Globus pallidus (tissue), 1 donor: ENCODE data around the gene SMPDL3A.

Experiments used
- DNase-seq: peaks from one replicate; pipeline ENCODE4 v3.0.0-alpha.2; 2015; ENCODE audit warnings: low spot score

SMPDL3A gene

DNA sequence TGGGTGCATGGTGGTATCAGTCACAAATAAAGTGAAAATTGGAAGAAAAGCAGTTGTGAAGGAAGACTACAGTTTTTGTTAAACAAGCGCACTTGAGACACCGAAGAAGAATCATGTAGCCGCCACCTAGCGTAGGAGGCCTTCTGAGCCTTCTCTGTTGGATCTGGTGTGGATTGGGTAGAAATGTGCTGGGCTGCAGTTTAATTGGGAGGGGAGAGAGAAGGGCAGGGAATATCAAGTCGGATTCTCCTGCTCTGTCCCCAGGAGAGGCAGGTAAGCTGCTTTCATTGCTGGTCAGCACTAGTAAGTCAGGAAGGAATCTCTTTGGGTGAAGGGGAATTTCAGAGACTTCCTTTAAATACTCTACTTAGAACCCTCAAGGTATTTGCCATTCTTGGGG is 10.8 kb upstream of the SMPDL3A start:
- no peak for DNase-seq

GRCh38 chr6:122778985-122779661 is 9.9 kb upstream of the SMPDL3A start:
- peak; percentile 67 for DNase-seq

DNA sequence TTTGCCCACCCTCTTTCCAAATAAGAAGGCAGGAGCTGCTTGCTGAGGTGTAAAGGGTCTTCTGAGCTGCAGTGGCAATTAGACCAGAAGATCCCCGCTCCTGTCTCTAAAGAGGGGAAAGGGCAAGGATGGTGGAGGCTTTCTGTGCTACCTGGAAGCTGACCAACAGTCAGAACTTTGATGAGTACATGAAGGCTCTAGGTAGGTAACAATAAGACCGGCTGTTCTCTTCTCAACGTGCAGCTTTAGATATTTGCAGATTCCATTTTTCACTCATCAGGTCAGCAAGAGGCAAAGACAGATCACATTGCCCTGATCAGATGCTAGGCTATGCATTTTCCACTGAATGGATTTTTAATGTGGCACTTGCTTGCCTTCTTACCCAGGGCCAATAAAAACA is 9.4 kb upstream of the SMPDL3A start, which contains the start of gene FABP7:
TSS of gene FABP7 (plus strand) at position 50 of the 400 bp plus-strand sequence. CDS start at position 129, 79 bp downstream.
- DNase-seq: no peak

DNA sequence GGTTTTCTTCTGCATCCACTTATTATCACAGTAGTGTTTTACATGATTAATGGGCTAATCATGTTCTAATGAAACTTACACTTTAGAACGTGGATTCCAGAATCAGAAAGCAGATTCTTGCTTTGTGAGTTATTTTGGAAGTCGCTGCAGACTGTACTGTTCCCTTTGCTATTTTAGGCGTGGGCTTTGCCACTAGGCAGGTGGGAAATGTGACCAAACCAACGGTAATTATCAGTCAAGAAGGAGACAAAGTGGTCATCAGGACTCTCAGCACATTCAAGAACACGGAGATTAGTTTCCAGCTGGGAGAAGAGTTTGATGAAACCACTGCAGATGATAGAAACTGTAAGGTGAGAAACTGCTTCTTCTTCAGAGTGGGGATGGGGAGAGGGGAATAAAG is 8.9 kb upstream of the SMPDL3A start:
- no peak for DNase-seq

DNA sequence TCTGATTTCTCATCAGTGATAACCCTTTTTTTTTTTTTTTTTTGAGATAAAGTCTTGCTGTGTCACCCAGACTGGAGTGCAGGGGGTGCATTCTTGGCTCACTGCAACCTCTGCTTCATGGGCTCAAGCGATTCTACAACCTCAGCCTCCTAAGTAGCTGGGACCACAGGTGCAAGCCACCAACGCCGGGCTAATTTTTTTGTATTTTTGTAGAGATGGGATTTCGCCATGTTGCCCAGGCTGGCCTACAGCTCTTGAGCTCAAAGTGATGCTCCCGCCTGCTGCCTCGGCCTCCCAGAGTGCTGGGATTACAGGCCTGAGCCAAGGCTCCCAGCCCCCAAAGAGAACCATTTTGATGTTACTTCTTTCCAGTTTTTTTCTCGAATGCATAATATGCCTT is 7.3 kb upstream of the SMPDL3A start:
- no peak for DNase-seq

- DNase-seq: no peak
Measured at GRCh38 chr6:122783401-122783800, 5.7 kb upstream of the SMPDL3A start.

DNA sequence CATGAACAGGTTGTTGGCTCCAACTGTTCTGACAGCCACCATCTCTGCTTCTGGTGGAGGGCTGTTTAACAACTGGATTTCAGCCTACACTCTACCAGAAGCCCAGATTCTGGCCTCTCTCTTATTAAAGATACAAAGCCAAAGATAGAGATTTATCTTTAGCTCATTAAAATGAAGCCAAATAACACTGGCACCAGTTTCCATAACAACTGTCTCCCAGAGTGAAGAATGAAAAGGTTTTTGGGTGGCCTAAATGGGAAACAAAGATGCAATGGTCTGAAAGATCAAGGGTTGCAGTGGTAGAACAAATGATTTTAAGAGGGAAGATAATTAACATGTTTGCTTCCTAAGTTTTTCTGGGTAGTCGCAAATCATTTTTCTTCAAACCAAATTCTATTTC is 3.2 kb upstream of the SMPDL3A start:
- DNase-seq: no peak

GRCh38 chr6:122787721-122788120 is 1.3 kb upstream of the SMPDL3A start:
- no peak for DNase-seq

DNA sequence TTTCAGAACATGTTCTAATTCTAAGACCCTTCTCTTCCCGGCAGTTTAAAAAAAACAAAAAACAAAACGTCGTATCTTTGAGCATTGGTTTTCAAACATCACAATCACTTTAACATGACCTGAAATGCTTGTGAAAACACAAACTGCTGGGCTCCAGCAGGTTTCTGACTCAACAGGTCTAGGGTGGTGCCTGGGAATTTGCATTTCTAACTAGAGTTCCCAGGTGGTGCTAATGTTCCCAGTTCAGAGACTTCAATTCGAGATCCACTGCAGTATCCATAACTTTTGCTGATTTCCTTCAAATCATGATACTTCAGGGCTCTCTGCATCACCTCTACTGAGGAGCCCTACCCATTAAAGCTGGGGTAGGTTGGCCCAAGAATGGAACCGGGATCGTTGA is 850 bp upstream of the SMPDL3A start:
- no peak for DNase-seq

DNA sequence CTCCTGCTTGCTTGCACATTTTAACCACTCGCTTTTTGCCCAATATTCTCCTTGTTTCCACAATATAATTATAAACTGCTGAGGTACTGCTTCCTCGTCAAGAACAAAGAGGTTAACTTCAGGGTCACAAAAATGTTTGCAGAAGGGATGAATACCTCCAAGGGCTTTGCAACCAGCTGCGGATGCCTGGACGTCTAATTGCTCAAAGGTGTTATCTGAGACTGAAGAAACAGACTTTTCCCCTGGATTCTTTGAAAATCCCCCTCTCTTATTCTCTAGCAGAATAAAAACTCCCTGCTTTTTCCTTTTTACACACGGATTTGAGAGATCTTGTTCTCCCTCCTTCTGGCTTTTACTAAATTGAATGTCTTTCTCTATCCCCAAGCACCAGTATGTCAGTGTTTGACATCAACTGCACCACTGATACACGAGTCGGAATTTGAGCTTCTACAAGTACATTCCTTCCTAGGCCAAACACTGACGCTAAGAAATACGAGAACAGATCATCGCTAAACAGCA is 336 bp upstream of the SMPDL3A start:
- DNase-seq: no peak

- no peak for DNase-seq
Measured at GRCh38 chr6:122790028-122790422, 967 bp downstream of the SMPDL3A start.

DNA sequence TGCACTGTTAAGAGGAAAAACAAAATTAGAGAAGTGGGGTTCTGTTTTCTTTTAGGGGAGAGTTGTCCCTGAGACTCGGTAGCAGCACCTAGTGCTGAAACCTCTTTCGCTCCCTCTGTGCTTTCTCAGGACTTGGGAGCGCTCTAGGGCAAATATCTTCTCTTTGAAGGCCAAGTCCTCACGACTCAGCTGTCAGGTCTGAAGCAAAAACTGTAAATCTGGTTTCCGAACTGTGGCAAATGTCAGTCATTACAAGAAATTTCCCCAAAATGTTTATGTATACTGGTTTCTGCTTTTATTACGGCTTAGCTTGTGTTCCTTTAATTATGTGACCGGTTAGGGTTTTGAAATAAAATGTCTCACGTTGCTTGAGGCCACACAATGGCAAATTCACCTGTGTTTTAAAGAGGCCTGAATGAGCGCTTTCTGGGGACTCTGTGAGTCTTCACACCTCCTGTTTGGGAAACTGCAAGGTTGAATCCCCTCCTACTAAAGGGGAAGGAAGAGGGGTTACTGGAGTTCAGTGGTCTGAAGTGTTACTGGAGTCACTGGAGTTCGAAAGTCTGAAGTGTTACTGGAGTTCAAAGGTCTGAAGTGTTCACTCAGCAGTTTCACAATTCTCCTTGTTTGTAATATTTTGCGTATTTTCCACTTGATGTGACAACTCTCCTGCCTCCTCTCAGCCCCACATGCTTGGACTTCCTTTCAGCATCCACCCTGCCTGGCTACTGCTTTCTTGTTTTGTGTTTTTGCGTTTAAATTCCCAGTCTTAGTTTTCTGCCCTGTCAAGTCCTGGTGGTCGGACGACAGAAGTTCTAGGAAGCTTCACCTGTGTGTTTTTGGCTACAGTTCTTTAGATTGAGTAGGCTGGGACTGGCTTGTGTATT is 1.6 kb downstream of the SMPDL3A start:
- DNase-seq: peak; percentile 37

DNA sequence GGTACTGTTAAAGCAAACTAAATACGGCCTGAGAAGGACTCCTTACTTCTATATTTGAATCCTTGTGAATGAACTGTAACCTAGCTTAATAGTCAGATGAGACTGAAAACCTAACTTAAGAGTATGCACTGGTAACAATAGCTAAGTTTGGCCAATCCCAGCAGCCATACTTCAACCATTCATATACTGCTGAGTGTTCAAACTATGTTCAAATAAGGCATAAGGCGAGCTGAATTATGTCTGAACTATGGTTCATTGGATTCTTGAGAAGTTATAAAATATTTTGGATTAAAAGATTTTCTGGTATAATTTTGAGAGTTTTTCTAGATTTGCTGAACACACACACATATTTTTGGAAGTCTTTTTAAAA is 2.2 kb downstream of the SMPDL3A start:
- DNase-seq: no peak

DNA sequence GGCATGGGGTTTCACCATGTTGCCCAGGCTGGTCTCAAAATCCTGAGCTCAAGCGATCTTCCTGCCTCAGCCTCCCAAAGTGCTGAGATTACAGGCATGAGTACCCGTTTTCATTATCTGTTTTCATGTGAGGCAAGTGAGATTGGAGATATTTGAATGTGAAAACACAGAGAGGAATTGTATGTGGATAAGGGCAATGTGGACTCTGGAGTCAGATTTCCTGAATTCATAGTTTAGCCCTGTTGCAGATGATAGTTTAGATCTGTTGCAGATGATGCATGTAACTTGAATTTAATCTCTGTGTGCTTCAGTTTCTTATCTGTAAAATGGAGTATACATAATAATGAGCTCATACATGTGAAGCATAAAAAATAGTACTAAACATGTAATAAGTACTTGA is 3.7 kb downstream of the SMPDL3A start:
- no peak for DNase-seq

GRCh38 chr6:122797537-122797936 is 8.5 kb downstream of the SMPDL3A start:
- no peak for DNase-seq

DNA sequence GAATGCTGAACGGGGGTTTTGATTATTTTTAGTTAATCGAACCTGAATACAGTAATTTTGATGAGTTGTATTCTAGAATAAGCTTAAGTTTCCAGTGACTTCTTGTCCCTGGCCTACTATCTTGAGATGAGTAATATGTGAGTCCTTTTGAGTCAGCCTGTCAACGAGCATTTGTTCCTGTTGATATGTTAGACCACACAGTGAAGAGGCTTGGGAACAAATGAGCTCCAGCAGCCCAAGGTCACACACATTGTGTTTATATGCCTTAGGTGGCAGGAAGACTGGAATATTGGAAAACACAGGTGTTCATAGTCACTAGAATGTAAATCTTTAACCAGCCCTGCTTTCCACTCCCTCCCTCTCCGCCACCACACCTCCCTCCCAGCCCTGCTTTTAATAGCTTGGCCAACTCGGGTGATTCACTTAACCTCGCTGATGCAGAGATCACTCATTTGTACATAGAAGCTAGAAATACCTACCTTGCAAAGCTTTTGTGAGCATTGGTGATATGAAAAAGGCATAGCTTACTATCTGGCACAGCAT is 9.1 kb downstream of the SMPDL3A start:
- DNase-seq: no peak

GRCh38 chr6:122799140-122799745 is 10.2 kb downstream of the SMPDL3A start:
- no peak for DNase-seq

GRCh38 chr6:122799916-122800686 is 11.0 kb downstream of the SMPDL3A start:
- DNase-seq: no peak

DNA sequence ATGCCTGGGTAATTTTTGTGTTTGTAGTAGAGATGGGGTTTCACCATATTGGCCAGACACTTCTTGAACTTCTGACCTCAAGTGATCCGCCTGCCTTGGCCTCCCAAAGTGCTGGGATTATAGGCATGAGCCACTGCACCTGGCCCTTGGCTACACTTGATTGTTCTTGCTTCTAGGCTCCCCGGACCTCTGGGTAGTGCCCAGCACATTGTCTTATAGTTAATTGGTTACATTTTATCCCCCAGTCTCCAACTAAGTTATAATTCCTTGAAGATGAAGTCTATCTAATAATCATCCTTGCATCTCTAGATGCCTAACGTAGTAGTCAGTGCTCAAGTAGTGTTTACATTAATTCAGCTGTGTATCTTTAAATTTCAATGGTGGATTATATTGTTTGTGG is 11.8 kb downstream of the SMPDL3A start:
- no peak for DNase-seq

DNA sequence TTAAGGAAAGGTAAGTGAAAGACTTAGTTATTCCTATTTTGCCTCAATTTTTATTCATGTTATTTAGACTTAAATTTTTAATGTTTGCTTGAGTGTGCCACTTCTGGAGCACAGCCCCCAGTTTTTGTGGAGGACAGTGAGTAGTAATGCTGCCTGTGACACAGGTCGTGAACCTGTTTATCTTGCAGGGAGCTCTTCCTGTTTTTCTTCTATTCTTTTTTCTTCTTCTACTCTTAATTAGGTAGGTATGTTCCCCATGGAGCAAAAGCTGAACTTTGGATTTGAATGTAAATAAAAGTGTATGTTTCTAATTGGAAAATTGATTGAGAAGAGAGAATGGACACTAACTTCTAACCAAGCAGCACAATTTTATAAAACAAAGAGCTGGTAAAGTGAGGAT is 12.3 kb downstream of the SMPDL3A start:
- no peak for DNase-seq

DNA sequence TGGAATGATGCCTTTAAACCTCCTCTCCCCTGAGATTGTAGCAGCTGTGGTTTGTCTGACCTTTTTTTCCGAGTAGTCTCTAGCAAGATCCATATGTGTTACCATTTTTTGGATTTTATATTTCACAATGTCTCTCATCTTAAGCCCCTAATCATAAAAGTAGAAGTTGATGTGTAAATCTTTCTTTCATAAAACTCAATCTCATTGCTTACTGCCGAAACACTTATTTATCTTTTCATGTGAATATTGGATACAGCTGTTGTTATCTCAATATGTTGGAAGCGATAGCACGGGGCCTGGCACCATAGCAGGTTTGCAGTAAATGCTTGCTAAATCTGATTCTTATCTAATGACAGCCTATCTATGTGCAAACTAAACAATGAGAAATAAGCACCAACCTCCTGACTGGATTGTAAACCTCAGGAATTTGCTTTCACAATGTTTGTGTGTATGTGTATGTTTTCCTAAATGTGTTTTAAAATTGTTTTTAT is 14.2 kb downstream of the SMPDL3A start:
- no peak for DNase-seq
